ENCODE results near the gene NLE1.

DNA sequence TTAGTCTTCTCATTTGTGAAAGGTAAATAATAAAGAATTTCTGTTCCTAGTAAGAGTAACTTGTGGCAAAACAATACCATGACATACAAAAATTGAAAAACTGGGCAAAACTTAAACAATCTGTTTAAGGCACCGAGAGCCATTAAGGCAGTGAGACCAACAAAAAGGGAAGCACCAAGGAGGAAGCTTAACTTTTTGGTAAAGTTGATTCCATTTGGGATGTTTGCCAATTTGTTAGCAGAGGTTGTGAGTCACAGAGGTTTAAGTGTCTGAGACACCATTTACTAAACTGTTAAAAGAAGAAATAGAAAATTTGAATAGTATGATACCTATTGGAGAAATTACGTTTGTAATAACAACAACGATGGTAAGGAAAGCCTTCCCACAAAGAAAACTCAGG lies 47.2 kb upstream of the NLE1 start:
- TF ChIP-seq, protein P1, sequence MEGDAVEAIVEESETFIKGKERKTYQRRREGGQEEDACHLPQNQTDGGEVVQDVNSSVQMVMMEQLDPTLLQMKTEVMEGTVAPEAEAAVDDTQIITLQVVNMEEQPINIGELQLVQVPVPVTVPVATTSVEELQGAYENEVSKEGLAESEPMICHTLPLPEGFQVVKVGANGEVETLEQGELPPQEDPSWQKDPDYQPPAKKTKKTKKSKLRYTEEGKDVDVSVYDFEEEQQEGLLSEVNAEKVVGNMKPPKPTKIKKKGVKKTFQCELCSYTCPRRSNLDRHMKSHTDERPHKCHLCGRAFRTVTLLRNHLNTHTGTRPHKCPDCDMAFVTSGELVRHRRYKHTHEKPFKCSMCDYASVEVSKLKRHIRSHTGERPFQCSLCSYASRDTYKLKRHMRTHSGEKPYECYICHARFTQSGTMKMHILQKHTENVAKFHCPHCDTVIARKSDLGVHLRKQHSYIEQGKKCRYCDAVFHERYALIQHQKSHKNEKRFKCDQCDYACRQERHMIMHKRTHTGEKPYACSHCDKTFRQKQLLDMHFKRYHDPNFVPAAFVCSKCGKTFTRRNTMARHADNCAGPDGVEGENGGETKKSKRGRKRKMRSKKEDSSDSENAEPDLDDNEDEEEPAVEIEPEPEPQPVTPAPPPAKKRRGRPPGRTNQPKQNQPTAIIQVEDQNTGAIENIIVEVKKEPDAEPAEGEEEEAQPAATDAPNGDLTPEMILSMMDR (IDR thresholded peaks at IDR 0.05): no peak
- TF ChIP-seq EZH2phosphoT487 (IDR thresholded peaks at IDR 0.05) (no peak), EZH2 (IDR thresholded peaks at IDR 0.05) (no peak)
